Astrocyte of the cerebellum (primary cell): ENCODE data around the gene AFF3.

ENCODE experiments used
- DNase-seq: peaks from one replicate; pipeline ENCODE4 v3.0.0-alpha.2; 2011; ENCODE audit warnings: low read depth
- H3K4me3 ChIP-seq: 2 replicates; pipeline ENCODE4 v1.5.1; 2011; ENCODE audit warnings: mild to moderate bottlenecking, low read depth, low read length, moderate library complexity
- CTCF ChIP-seq: IDR thresholded peaks from 2 replicates; pipeline ENCODE4 v1.5.1; 2012; ENCODE audit warnings: low read length, low read depth, moderate library complexity, mild to moderate bottlenecking; ENCODE audit errors: missing control alignments
- in situ Hi-C: cut with HindIII; loops from 2 replicates; pipeline ENCODE4 v1.10.0; 2017; ENCODE audit warnings: low sequenced_read_pairs

The AFF3 gene

DNA sequence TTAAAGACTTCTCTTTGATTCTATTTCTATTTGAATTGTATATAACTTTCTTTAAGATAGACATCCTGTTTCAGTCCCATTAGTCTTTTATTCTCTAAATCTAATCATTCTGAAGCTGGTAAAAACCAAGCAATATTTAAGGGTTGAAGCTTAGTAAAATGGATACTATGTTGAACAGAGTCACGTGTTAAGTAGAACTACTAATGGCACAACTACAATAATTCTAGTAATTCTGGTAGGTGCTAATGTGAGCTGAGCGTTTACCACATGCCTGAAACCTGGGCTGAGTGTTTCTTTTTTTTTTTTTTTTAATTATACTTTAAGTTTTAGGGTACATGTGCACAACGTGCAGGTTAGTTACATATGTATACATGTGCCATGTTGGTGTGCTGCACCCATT, 8.9 kb upstream of the AFF3 start:
- TF ChIP-seq CTCF, result no peak

GRCh38 chr2:100148883-100149282, 6.5 kb upstream of the AFF3 start:
- TF ChIP-seq CTCF, result no peak
- DNase-seq, result no peak
- in situ Hi-C loops, result no loop called here
- H3K4me3 ChIP-seq, result no peak overlapping the region

More for the DNA sequence above, 8.9 kb upstream of the AFF3 start:
- no peak overlapping the region for H3K4me3 ChIP-seq
- DNase-seq, result no peak
- in situ Hi-C loops, result no loop called here

DNA sequence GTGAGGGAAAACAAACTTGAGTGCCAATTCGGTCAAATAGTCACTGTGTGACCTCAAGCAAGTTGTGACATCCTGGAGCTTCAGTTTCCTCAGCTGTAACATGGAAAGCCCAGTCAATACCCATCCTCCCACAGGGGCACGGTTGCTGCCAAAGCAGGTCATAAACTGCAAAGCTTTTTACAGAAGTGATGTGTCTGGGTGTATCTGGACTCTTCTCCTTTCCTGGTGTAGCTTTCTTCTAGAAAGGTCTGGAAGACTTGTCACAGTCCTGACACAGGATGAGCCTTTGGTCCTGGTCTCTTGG, 4.2 kb upstream of the AFF3 start:
- DNase-seq, result no peak
- in situ Hi-C loops, result no loop called here
- TF ChIP-seq CTCF, result no peak
- H3K4me3 ChIP-seq, result no peak overlapping the region

DNA sequence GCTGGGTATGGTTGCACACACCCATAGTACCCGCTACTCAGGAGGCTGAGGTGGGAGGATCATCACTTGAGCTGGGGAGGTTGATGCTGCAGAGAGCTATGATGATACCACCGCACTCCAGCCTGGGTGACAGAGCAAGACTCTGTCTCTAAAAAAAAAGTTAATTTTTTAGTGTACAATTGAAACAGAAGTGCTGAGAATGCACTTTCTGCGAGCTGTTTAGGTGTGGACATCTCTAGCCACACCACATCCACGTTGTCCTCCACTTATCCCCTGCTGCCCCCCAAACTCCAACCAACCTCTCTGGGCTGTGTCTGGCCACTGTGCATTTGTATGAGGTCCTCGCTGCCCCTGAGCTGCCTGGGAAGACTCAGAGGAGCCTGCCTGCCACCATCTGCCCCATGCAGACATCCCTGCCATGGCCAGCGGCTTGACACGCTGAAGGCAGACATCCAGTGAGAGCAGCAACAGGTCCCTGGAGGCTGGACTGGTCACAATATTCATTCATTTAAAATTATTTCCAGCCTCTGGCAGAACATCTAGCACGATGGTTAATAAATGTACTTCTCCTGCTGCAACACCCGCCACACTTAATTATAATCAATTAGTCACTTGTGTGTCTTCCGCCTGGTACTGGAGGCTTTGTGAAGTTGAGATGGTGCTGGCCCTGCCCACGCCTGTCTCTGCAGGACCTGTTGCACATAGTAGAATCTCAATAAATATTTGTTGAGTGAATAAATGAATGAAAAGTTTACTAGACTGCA, 3.7 kb upstream of the AFF3 start:
- no peak for TF ChIP-seq CTCF
- in situ Hi-C loops, result no loop called here
- no peak for DNase-seq
- no peak overlapping the region for H3K4me3 ChIP-seq

DNA sequence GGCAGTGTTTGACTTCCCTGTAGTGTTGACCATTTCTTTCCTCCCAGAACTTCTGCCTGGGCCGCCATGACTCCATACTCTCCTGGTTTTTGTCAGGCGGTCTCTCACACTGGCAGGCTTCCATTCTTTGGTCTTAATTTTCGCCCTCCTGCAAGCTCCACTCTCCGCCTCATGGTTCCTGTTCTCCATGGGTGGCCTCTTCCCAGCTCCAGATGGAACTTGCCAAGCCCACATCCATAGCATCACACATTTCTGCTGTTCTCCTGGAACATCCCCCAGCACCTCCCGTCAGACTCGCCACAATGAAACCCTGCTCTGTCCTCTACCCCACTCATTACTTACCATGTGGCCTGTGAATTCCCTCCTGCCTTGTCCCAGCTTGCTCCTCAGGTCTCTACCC, 896 bp upstream of the AFF3 start:
- H3K4me3 ChIP-seq, result no peak overlapping the region
- no peak for DNase-seq
- in situ Hi-C loops, result no loop called here
- no peak for TF ChIP-seq CTCF

- DNase-seq, result no peak
- no peak for TF ChIP-seq CTCF
- in situ Hi-C loops, result no loop called here
Measured at GRCh38 chr2:100141906-100142305, 484 bp downstream of the AFF3 start.

More at GRCh38 chr2:100141906-100142305, 484 bp downstream of the AFF3 start:
- H3K4me3 ChIP-seq, result no peak overlapping the region
